Activated gamma-delta T cell treated with Interleukin-2 at 50 U/mL for 16 hours (primary cell): Measurements from ENCODE around the gene CCL17.
"Not testable (repeated sequence)": the region's sequence is repeated elsewhere in the genome, so short reads cannot be mapped to it uniquely, and the experiment has no call there.

Experiments
- DNase-seq: peaks from one replicate; pipeline ENCODE4 v3.0.0-alpha.2; 2020

The CCL17 gene

DNA sequence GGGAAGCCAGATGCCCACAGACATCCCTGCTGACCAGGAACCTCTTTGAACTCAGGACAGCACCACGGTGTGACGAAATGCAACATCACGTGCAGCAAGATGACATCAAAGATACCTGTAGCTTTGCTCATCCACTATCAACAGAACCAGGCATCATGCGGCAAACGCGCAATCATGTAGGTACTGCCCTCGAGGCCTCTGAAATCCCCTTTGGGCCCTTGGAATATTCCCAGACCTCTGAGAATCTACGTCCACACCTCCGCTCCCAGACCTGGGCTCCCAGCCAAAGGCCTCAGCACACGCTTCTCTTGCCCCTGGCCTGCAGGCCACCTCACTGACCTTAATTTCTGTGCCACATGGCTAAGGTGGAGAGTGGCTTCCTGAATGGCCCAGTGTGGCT, 25.0 kb upstream of the CCL17 start:
- DNase-seq, result no peak

DNA sequence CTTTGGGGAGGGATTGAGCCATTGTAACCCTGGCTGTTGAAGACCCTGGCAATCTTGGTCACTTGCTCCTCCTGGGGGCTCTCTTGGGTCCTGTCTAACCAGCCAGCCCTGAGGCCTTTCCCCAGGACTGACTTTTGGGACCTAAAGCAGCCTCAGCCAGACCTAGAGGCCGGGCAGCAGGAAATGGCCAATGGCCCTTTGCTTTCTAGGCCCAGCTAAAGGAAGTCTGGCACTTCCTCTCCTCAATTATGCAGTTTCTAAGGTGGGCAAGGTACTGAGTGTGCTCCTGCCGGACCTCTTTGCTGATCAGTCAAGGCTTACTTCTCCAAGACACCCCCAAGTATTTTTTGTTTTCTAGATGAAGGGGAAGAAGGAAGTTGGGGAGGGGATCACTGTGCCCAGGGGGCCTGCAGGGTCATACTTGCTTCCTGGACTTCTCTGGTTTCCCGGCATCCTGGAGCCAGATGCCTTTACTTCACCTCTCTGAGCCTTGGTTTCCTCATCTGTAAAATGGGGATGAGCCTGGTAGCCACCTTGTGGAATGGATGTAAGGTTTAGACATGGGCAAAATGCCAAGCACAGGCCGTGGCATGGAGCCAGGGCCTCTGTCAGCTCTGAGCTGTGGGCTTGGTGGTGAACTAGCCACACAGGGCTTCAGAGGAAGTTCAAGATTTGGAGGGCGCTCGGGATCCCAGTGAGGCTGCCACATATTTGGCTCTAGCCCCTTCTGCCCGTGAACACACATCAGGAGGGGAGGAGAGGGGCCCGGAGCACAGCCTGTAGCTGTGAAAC, 23.7 kb upstream of the CCL17 start:
- no peak for DNase-seq

GRCh38 chr16:57381791-57382534, 22.6 kb upstream of the CCL17 start:
- DNase-seq, result no peak

GRCh38 chr16:57382535-57383275, 21.9 kb upstream of the CCL17 start:
- no peak for DNase-seq

- no peak for DNase-seq
These were observed 21.0 kb upstream of the CCL17 start for GRCh38 chr16:57383276-57384247.

DNA sequence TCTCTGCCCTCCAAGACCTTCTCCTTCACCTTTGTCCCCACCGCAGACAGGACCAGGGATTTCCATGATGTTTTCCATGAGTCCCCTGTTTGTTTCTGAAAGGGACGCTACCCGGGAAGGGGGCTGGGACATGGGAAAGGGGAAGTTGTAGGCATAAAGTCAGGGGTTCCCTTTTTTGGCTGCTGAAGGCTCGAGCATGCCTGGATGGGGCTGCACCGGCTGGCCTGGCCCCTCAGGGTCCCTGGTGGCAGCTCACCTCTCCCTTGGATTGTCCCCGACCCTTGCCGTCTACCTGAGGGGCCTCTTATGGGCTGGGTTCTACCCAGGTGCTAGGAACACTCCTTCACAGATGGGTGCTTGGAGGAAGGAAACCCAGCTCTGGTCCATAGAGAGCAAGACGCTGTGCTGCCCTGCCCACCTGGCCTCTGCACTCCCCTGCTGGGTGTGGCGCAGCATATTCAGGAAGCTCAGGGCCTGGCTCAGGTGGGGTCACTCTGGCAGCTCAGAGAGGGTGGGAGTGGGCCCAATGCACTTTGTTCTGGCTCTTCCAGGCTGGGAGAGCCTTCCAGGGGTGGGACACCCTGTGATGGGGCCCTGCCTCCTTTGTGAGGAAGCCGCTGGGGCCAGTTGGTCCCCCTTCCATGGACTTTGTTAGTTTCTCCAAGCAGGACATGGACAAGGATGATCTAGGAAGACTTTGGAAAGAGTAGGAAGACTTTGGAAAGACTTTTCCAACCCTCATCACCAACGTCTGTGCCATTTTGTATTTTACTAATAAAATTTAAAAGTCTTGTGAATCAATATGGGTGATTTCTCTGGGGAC, 20.1 kb upstream of the CCL17 start:
- no peak for DNase-seq

DNA sequence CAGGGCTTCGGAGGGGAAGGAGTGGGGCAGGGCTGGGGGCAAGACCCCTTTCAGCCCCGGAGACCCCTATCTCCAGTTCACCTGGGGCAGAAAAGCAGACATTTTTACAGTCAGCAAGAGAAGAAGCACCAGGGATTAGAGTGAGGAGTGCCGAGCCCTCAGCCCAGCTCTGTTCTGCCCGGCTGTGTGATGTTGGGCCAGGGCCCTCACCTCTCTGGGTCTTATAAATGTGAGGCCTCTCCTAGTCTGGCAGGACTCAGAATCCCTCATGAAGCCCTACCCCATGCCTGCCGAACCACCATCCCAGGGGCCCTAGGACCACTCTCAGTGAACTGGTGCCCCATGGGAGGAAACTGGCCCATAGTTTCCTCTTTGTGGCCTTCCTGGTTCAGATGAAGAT, 19.5 kb upstream of the CCL17 start:
- DNase-seq, result no peak

DNA sequence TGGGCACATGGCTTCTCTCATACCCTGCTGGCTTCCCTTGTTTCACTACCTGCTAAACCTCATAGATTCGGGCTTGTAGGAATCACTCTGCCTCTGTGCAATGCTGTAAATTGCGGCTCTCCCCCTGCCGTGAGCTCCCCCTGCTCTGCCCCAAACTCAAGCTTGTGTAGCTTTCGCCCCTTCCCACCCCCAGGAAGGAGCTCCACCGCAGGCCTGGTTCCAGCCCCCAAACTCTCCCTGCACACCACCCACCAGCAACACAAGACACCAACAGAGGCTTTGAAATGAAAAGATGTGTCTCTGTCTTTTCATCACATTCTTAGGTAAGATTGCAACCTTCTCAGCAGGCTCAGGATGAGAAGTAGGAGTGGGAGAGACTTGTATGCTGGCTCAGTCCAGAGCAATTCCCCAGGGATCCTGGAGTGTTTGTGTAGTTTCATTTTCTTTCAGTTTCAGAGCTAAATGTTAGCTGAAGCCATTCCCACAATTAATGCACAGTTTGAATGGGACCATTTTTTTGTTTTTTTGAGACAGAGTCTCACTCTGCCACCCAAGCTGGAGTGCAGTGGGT, 18.1 kb upstream of the CCL17 start:
- DNase-seq, result no peak

- DNase-seq, result no peak
These were observed 16.8 kb upstream of the CCL17 start for GRCh38 chr16:57387598-57388354.

DNA sequence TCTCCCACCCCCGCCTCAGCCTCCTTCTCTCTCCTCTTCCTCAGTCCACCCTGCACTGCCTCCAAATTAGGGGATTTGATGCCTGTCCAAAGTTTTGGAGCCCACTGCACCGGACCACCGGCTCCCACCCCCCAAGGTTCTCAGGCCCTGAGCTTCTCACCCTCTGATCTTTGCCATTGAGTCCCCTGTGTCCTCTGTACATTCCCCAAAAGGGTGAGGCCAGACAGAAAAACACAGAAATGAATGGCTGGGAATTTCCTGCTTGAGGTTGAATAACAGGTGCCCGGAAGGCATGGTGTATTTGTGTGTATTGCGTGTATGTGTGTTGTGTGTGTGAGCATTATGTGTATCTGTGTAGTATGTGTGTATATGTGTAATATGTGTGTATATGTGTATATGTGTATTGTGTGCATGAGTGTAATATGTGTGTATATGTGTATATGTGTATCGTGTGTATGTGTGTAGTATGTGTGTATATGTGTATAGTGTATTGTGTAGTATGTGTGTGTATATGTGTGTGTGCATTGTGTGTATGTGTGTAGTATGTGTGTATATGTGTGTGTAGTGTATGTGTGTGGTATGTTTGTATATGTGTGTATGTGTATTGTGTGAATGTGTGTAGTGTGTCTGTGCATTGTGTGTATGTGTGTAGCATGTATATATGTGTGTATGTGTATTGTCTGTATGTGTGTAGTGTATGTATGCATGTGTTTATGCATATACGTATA, 16.0 kb upstream of the CCL17 start:
- DNase-seq, result no peak

- no peak for DNase-seq
These were observed 15.5 kb upstream of the CCL17 start for GRCh38 chr16:57389087-57389468.

DNA sequence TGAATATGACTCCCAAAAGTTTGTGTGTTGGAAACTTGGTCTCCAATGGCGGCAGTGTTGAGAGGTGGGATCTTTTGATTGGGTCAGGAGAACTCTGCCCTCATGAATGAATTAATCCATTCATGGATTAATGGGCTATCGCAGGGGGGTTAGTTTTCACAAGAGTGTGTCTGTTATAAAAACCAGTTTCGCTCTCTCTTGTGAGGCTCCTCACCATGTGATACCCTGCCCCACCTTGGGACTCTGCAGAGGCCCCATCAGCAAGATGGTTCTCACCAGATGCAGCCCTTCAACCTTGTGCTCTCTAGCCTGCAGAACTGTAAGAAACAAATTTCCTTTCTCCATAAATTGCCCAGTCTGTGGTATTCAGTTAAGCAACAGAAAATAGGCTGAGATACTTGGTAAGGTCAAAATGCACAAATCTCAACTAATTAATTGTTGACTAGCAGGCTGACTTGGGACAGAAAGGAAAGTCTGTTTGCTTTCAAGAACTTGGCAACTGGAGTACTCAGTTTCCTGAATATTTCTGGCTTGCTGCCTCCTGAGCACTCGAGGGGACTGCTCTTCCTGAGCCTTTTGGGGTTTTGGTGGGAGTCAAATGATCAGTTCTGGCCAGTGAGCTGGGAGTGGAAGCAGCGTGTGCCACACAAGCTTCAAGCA, 13.8 kb upstream of the CCL17 start:
- no peak for DNase-seq

- DNase-seq, result no peak
These were observed 13.3 kb upstream of the CCL17 start for GRCh38 chr16:57391300-57391699.

DNA sequence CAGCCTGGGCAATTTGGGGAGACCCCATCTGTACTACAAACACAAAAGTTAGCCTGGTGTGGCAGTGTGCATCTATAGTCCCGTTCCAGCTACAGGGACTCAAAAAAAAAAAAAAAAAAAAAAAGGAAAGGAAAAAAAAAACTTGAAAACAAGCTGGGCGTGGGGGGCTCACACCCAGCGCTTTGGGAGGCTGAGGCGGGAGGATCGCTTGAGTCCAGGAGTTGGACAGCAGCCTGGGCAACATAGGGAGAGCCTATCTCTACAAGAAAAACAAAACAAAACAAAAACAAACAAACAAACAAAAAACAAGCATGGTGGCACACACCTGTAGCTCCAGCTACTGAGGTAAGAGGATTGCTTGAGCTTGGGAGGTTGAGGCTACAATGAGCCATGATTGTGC, 12.9 kb upstream of the CCL17 start:
- no peak for DNase-seq

GRCh38 chr16:57392694-57393093, 11.9 kb upstream of the CCL17 start:
- no peak for DNase-seq

DNA sequence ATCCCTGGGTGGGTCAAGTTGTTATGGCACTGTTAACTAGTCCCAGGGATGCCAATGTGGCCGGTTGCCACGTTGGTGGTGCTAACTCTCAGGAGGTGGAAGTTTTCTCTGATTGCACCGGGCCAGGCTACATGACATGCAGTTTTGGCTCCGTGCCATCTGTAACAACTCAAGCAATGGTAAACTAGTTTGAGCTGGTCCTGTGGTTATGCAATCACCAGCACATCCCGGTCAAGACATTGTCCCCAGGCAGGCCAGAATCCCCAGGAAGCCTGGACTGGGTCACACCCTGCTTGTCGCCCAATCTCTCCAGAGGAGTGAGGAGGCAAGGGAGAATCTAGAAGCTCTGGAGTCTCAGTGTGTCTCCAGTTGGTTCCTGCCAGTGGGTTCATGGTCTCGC, 10.1 kb upstream of the CCL17 start:
- no peak for DNase-seq

DNA sequence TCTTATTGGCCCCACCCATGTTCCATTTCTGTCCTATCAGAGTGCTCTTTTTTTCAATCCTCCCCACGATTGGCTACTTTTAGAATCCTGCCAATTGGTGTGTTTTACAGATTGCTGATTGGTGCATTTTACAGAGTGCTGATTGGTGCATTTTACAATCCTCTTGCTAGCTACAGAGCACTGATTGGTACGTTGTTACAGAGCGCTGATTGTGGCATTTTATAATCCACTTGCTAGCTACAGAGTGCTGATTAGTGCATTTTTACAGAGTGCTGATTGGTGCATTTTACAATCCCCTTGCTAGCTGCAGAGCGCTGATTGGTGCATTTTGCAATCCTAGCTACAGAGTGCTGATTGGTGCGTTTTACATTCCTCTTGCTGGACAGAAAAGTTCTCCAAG, 9.5 kb upstream of the CCL17 start:
- no peak for DNase-seq

DNA sequence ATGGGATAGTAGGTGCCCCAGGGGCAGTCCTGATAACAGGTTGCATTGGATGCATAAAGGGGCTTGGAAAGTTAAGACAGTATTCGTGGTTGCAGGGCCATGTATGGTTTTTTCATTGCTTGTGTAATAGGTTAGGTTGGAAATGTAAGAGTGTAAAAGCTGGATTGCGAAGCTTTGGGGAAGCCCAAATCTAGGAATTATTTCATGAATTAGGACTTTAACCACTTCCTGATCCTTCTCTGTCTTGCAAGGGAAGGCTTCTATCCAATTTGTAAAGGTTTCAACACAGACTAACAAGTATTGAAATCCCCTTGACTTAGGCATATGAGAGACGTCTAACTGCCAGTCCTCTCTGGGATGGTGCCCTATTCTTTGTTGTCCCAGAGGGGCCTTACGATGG, 7.8 kb upstream of the CCL17 start:
- no peak for DNase-seq

- DNase-seq, result not testable (repeated sequence)
These were observed 7.1 kb upstream of the CCL17 start for GRCh38 chr16:57397493-57397892.
